Upper lobe of left lung (tissue), 6 donors: ENCODE results near the gene GGT7. TPM values are rescaled to one million over a fixed set of nuclear protein-coding genes. Genes with fewer than 3 reads are reported as not detected.

ENCODE experiments used
- ATAC-seq, 2 donors: fragments of 200-7000 bp; cut with Tn5 transposase; one replicate each; pipeline ENCODE4 v1.9.1; 2022; ENCODE audit warnings: mild to moderate bottlenecking in 2 of 2, moderate library complexity in 2 of 2; ENCODE audit not compliant: low FRiP score in 2 of 2
- DNase-seq, 2 donors: peaks; one replicate each; pipeline ENCODE4 v3.0.0-alpha.2; 2019 to 2020
- H3K27ac ChIP-seq, 4 donors: fragments of 200-600 bp; sonication (generic); one replicate each; pipeline ENCODE4 v1.5.1; 2016 to 2019
- H3K27me3 ChIP-seq, 4 donors: fragments of 200-600 bp; sonication (generic); one replicate each; pipeline ENCODE4 v1.5.1; 2017 to 2019
- H3K36me3 ChIP-seq, 4 donors: fragments of 200-600 bp; sonication (generic); one replicate each; pipeline ENCODE4 v1.5.1; 2016 to 2019
- H3K4me1 ChIP-seq, 4 donors: fragments of 200-600 bp; sonication (generic); one replicate each; pipeline ENCODE4 v1.5.1; 2018 to 2019
- H3K4me3 ChIP-seq, 4 donors: fragments of 200-600 bp; sonication (generic); one replicate each; pipeline ENCODE4 v1.5.1; 2017 to 2019; ENCODE audit warnings: mild to moderate bottlenecking in 2 of 4, moderate library complexity in 1 of 4
- H3K9me3 ChIP-seq, 4 donors: fragments of 200-600 bp; sonication (generic); one replicate each; pipeline ENCODE4 v1.5.1; 2018 to 2019
- CTCF ChIP-seq, 6 experiments: fragments of 450-650 bp in 4 of 6; fragments of 200-600 bp in 2 of 6; sonication (generic) in 2 of 6; IDR thresholded peaks; one replicate each; pipeline ENCODE4 v1.5.1; 2016 to 2019; ENCODE audit warnings: antibody characterized with exemption in 6 of 6
- EP300 ChIP-seq, 4 donors: sonication (generic); formaldehyde crosslinking; IDR thresholded peaks; one replicate each; pipeline ENCODE4 v1.5.1; 2017; ENCODE audit warnings: antibody characterized with exemption in 4 of 4, control low read depth in 2 of 4
- POLR2A ChIP-seq, 4 donors: fragments of 450-650 bp; IDR thresholded peaks; one replicate each; pipeline ENCODE4 v1.5.1; 2016 to 2017; ENCODE audit warnings: antibody characterized with exemption in 4 of 4, mild to moderate bottlenecking in 2 of 4
- POLR2AphosphoS5 ChIP-seq, 2 donors: sonication (generic); formaldehyde crosslinking; IDR thresholded peaks; one replicate each; pipeline ENCODE4 v1.5.1; 2017; ENCODE audit warnings: antibody characterized with exemption in 2 of 2
- WGBS, 2 donors: methylation state at CpG; one replicate each; pipeline ENCODE4 v1.1.5; 2017 to 2018; 5-methylcytosine and 5-hydroxymethylcytosine counted together
- total RNA-seq, 6 donors: library from RNA; depleted of rRNA in 4 of 6; stranded (reverse); fragments of >200 nt in 4 of 6; gene quantifications; one replicate each; pipeline versions ENCODE4 v1.1.0 to v1.2.1, GENCODE V29; 2016 to 2021
- donor health status: DM: no; HTN: no; CAD: no; lungs with moderate emphysema.
- donor health status: DM: no; HTN: yes; CAD: no; lungs with severe emphysema.

The GGT7 gene
- total RNA-seq, 6 donors from 2014 or later, result 12.9 to 49.2 (median 25.1) TPM

DNA sequence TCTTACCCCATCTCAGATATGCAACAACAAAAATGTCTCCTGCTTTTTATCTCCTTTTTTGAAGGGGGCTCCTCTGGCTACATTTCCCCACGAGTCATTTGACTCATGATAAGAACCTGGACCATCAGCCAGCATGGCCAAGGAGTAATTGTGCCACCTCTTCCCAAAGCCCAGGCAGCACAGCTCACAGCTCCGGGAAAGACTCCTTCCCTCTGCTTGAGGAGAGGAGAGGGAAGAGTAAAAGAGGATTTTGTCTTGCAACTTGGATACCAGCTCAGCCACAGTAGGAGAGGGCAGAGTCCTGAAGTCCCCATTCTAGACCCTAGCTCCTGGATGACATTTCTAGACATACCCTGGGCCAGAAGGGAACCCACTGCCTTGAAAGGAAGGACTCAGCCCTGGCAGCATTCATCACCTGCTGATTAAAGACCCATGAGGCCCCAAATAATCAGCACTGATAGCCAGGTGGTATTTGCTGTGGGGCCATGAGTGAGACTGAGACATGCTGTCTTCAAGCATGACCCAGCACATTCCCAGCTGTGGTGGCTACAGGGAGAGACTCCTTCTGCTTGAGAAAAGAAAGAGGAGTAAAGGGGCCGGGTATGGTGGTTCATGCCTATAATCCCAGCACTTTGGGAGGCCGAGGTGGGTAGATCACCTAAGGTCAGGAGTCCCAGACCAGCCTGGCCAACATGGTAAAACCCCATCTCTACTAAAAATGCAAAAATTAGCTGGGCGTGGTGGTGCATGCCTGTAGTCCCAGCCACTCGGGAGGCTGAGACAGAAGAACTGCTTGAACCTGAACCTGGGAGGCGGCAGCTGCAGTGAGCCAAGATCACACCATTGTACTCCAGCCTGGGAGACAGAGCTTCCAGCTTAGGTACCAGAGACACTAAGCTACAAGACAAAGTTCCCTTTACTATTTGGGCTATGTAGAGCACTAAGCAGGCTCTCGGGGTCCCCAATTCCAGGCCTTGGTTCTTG, 75.4 kb downstream of the GGT7 start:
- TF ChIP-seq POLR2A (IDR thresholded peaks at IDR 0.05) (no peak), EP300 (IDR thresholded peaks at IDR 0.05) (no peak), POLR2AphosphoS5 (IDR thresholded peaks at IDR 0.05) (no peak), CTCF (IDR thresholded peaks at IDR 0.05) (no peak)
- no peak overlapping the region for H3K27ac ChIP-seq
- DNase-seq (no peak), ATAC-seq (no peak)
- H3K9me3 ChIP-seq, result no peaks in the 10 kb centered on the region
- WGBS, 2 donors, result 77 to 89% methylated on average over 8 of the region's 8 CpGs
- H3K4me3 ChIP-seq, result no peak overlapping the region
- peaks cover 2 to 16% (median 6%) of the 10 kb centered on the region in 4 donors for H3K4me1 ChIP-seq
- H3K27me3 ChIP-seq, result no peaks in the 10 kb centered on the region
- H3K36me3 ChIP-seq, result no peaks in the 10 kb centered on the region

Other genes with a start within 250 kb of the GGT7 start
- gene PIGU, start 195.8 kb downstream of the GGT7 start, total RNA-seq, result 10 to 100 TPM in 5 of 6 donors, 1 to 10 TPM in 1; 8.0 to 17.1 (median 12.7) TPM
- 10 to 100 TPM; 11.2 to 26.1 (median 16.5) TPM for gene TP53INP2, start 168.5 kb downstream of the GGT7 start, total RNA-seq
- gene NCOA6, start 47.2 kb downstream of the GGT7 start, total RNA-seq, result 10 to 100 TPM; 23.0 to 68.1 (median 25.8) TPM
- 100 to 1,000 TPM; 110 to 377 (median 203) TPM for gene ACSS2, start 3.8 kb upstream of the GGT7 start, total RNA-seq
- 100 to 1,000 TPM in 1 of 6 donors, 10 to 100 TPM in 5; 26.1 to 106 (median 34.3) TPM for gene GSS, start 83.0 kb upstream of the GGT7 start, total RNA-seq
- 10 to 100 TPM in 1 of 6 donors, 1 to 10 TPM in 1, under 1 TPM in 3, not detected in 1; 0.51 to 11.5 (median 0.91) TPM for gene MYH7B, start 83.0 kb upstream of the GGT7 start, total RNA-seq
- gene TRPC4AP, start 220.0 kb upstream of the GGT7 start, total RNA-seq, result 100 to 1,000 TPM in 2 of 6 donors, 10 to 100 TPM in 4; 64.3 to 118 (median 80.5) TPM